A549 (cell line): ENCODE measurements around the gene PIK3CD.
A peak's percentile ranks its signal among the peaks of the same experiment; 100 is the strongest.

Experiments used
- BHLHE40 ChIP-seq: IDR thresholded peaks from 2 replicates; pipeline ENCODE4 v1.6.1; 2012; ENCODE audit warnings: low read depth, low read length, inconsistent platforms
- CTCF ChIP-seq: fragments of >200 bp; sonication (Bioruptor Twin); formaldehyde crosslinking; IDR thresholded peaks from 3 replicates; pipeline ENCODE4 v1.5.1; 2016
- FOXS1 ChIP-seq: fragments of 250-450 bp; sonication (Bioruptor Pico); IDR thresholded peaks from 2 replicates; pipeline ENCODE4 v1.5.0; 2020; ENCODE audit warnings: mild to moderate bottlenecking, moderate library complexity
- MAX ChIP-seq: IDR thresholded peaks from 2 replicates; pipeline ENCODE4 v1.6.1; 2012
- POLR2A ChIP-seq: IDR thresholded peaks from 2 replicates; pipeline ENCODE4 v1.6.1; 2012; ENCODE audit warnings: mild to moderate bottlenecking, low read length
- REST ChIP-seq: fragments of 200-600 bp; sonication (generic); IDR thresholded peaks from 2 replicates; pipeline ENCODE4 v1.6.1; 2016; ENCODE audit warnings: antibody characterized with exemption, mild to moderate bottlenecking, moderate library complexity

GRCh38 chr1:9724706-9725476 lies 73.4 kb downstream of the PIK3CD start:
- no peak for TF ChIP-seq REST
- no peak for TF ChIP-seq POLR2A
- peak; percentile 55 for TF ChIP-seq CTCF
- TF ChIP-seq FOXS1, result no peak
- no peak for TF ChIP-seq MAX
- TF ChIP-seq BHLHE40, result no peak
